Measurements from ENCODE around the gene CNTFR. TPM values are rescaled to one million over a fixed set of nuclear protein-coding genes. Genes with fewer than 3 reads are reported as not detected.

Gene CNTFR
- total and polyA plus RNA-seq, 5 donors from 2014 or later, result not detected

GRCh38 chr9:34520505-34521385, 68.8 kb downstream of the CNTFR start:
- Mint-ChIP-seq H3K9me3 (no peaks in the 10 kb centered on the region), H3K4me3 (peak overlapping the region in 2 of 4 donors; percentile 16 to 91)
- no peak overlapping the region for H3K4me3 ChIP-seq (ENCODE audit: low read depth, low read length)

GRCh38 chr9:34520096-34520495, 69.4 kb downstream of the CNTFR start:
- Mint-ChIP-seq H3K36me3 (no peaks in the 10 kb centered on the region), H3K9me3 (no peaks in the 10 kb centered on the region), H3K4me1 (peaks cover 0 to 19% (median 10%) of the 10 kb centered on the region in 4 donors), H3K27me3 (peaks cover 31% of the 10 kb centered on the region), H3K4me3 (no peak overlapping the region), H3K27ac (peak overlapping the region in 1 of 3 donors; percentile 18)
- DNase-seq (no peak), ATAC-seq (ENCODE audit: low read depth in 2 of 2) (no peak)
- Histone ChIP-seq H3K9me3 (ENCODE audit: control insufficient read depth in 2 of 2, low read length in 2 of 2) (no peaks in the 10 kb centered on the region), H3K4me3 (ENCODE audit: low read depth, low read length) (no peak overlapping the region), H3K27ac (ENCODE audit: insufficient read depth, low read length, poor library complexity, severe bottlenecking) (no peak overlapping the region), H3K36me3 (ENCODE audit: control insufficient read depth, insufficient read depth, low read length) (no peaks in the 10 kb centered on the region), H3K4me1 (ENCODE audit: control insufficient read depth, insufficient read depth, low read length, poor library complexity, severe bottlenecking) (peaks cover 10% of the 10 kb centered on the region), H3K27me3 (ENCODE audit: control insufficient read depth, insufficient read depth, low read length) (no peaks in the 10 kb centered on the region)

More at GRCh38 chr9:34520505-34521385, 68.8 kb downstream of the CNTFR start:
- Histone ChIP-seq H3K27ac (ENCODE audit: insufficient read depth, low read length, poor library complexity, severe bottlenecking) (no peak overlapping the region), H3K36me3 (ENCODE audit: control insufficient read depth, insufficient read depth, low read length) (no peaks in the 10 kb centered on the region), H3K27me3 (ENCODE audit: control insufficient read depth, insufficient read depth, low read length) (peaks cover 3% of the 10 kb centered on the region), H3K9me3 (ENCODE audit: control insufficient read depth in 2 of 2, low read length in 2 of 2) (no peaks in the 10 kb centered on the region), H3K4me1 (ENCODE audit: control insufficient read depth, insufficient read depth, low read length, poor library complexity, severe bottlenecking) (peaks cover 10% of the 10 kb centered on the region)
- DNase-seq (no peak), ATAC-seq (ENCODE audit: low read depth in 2 of 2) (no peak)
- Mint-ChIP-seq H3K4me1 (peaks cover 0 to 19% (median 10%) of the 10 kb centered on the region in 4 donors), H3K27me3 (peaks cover 36% of the 10 kb centered on the region), H3K36me3 (no peaks in the 10 kb centered on the region), H3K27ac (no peak overlapping the region)

- H3K36me3 Mint-ChIP-seq, result no peaks in the 10 kb centered on the region
- no peaks in the 10 kb centered on the region for H3K27me3 ChIP-seq (ENCODE audit: control insufficient read depth, insufficient read depth, low read length)
- no peaks in the 10 kb centered on the region for H3K36me3 ChIP-seq (ENCODE audit: control insufficient read depth, insufficient read depth, low read length)
- H3K27ac ChIP-seq (ENCODE audit: insufficient read depth, low read length, poor library complexity, severe bottlenecking), result no peak overlapping the region
- peaks cover 29% of the 10 kb centered on the region for H3K27me3 Mint-ChIP-seq
- ATAC-seq (ENCODE audit: low read depth in 2 of 2) (no peak), DNase-seq (no peak)
- H3K9me3 Mint-ChIP-seq, result no peaks in the 10 kb centered on the region
- H3K4me3 ChIP-seq (ENCODE audit: low read depth, low read length), result no peak overlapping the region
- peaks cover 0 to 17% (median 9%) of the 10 kb centered on the region in 4 donors for H3K4me1 Mint-ChIP-seq
- H3K4me3 Mint-ChIP-seq, result peak overlapping the region in 1 of 4 donors; percentile 8
- no peak overlapping the region for H3K27ac Mint-ChIP-seq
- peaks cover 10% of the 10 kb centered on the region for H3K4me1 ChIP-seq (ENCODE audit: control insufficient read depth, insufficient read depth, low read length, poor library complexity, severe bottlenecking)
- H3K9me3 ChIP-seq (ENCODE audit: control insufficient read depth in 2 of 2, low read length in 2 of 2), result no peaks in the 10 kb centered on the region
These were observed 70.1 kb downstream of the CNTFR start for GRCh38 chr9:34519321-34520020.

GRCh38 chr9:34518896-34519295, 70.6 kb downstream of the CNTFR start:
- Mint-ChIP-seq H3K9me3 (no peaks in the 10 kb centered on the region), H3K4me1 (peaks cover 0 to 14% (median 8%) of the 10 kb centered on the region in 4 donors), H3K4me3 (no peak overlapping the region), H3K27ac (no peak overlapping the region), H3K36me3 (no peaks in the 10 kb centered on the region), H3K27me3 (peaks cover 26% of the 10 kb centered on the region)
- no peak for DNase-seq
- no peak overlapping the region for H3K4me3 ChIP-seq (ENCODE audit: low read depth, low read length)
- H3K27ac ChIP-seq (ENCODE audit: insufficient read depth, low read length, poor library complexity, severe bottlenecking), result no peak overlapping the region
- H3K27me3 ChIP-seq (ENCODE audit: control insufficient read depth, insufficient read depth, low read length), result no peaks in the 10 kb centered on the region
- ATAC-seq (ENCODE audit: low read depth in 2 of 2), result no peak
- H3K36me3 ChIP-seq (ENCODE audit: control insufficient read depth, insufficient read depth, low read length), result no peaks in the 10 kb centered on the region
- no peaks in the 10 kb centered on the region for H3K9me3 ChIP-seq (ENCODE audit: control insufficient read depth in 2 of 2, low read length in 2 of 2)
- peaks cover 10% of the 10 kb centered on the region for H3K4me1 ChIP-seq (ENCODE audit: control insufficient read depth, insufficient read depth, low read length, poor library complexity, severe bottlenecking)

GRCh38 chr9:34518110-34518616, 71.4 kb downstream of the CNTFR start:
- H3K4me1 ChIP-seq (ENCODE audit: control insufficient read depth, insufficient read depth, low read length, poor library complexity, severe bottlenecking), result peaks cover 5% of the 10 kb centered on the region
- no peak overlapping the region for H3K4me3 ChIP-seq (ENCODE audit: low read depth, low read length)
- H3K27ac ChIP-seq (ENCODE audit: insufficient read depth, low read length, poor library complexity, severe bottlenecking), result no peak overlapping the region
- no peaks in the 10 kb centered on the region for H3K9me3 ChIP-seq (ENCODE audit: control insufficient read depth in 2 of 2, low read length in 2 of 2)
- peaks cover 21% of the 10 kb centered on the region for H3K27me3 Mint-ChIP-seq
- H3K9me3 Mint-ChIP-seq, result no peaks in the 10 kb centered on the region
- no peaks in the 10 kb centered on the region for H3K36me3 ChIP-seq (ENCODE audit: control insufficient read depth, insufficient read depth, low read length)
- no peak overlapping the region for H3K27ac Mint-ChIP-seq
- no peak for ATAC-seq (ENCODE audit: low read depth in 2 of 2)
- H3K4me3 Mint-ChIP-seq, result no peak overlapping the region
- no peaks in the 10 kb centered on the region for H3K36me3 Mint-ChIP-seq
- H3K27me3 ChIP-seq (ENCODE audit: control insufficient read depth, insufficient read depth, low read length), result no peaks in the 10 kb centered on the region
- DNase-seq, result no peak
- H3K4me1 Mint-ChIP-seq, result peaks cover 0 to 9% (median 5%) of the 10 kb centered on the region in 4 donors

GRCh38 chr9:34517185-34517584, 72.3 kb downstream of the CNTFR start:
- H3K27me3 ChIP-seq (ENCODE audit: control insufficient read depth, insufficient read depth, low read length), result no peaks in the 10 kb centered on the region
- no peaks in the 10 kb centered on the region for H3K36me3 Mint-ChIP-seq
- no peaks in the 10 kb centered on the region for H3K36me3 ChIP-seq (ENCODE audit: control insufficient read depth, insufficient read depth, low read length)
- H3K9me3 Mint-ChIP-seq, result no peaks in the 10 kb centered on the region
- no peaks in the 10 kb centered on the region for H3K9me3 ChIP-seq (ENCODE audit: control insufficient read depth in 2 of 2, low read length in 2 of 2)
- DNase-seq, result no peak
- no peak for ATAC-seq (ENCODE audit: low read depth in 2 of 2)
- H3K27ac Mint-ChIP-seq, result no peak overlapping the region
- no peaks in the 10 kb centered on the region for H3K4me1 ChIP-seq (ENCODE audit: control insufficient read depth, insufficient read depth, low read length, poor library complexity, severe bottlenecking)
- peaks cover 0 to 4% (median 1%) of the 10 kb centered on the region in 4 donors for H3K4me1 Mint-ChIP-seq
- no peak overlapping the region for H3K4me3 ChIP-seq (ENCODE audit: low read depth, low read length)
- no peak overlapping the region for H3K27ac ChIP-seq (ENCODE audit: insufficient read depth, low read length, poor library complexity, severe bottlenecking)
- no peak overlapping the region for H3K4me3 Mint-ChIP-seq
- peaks cover 17% of the 10 kb centered on the region for H3K27me3 Mint-ChIP-seq

GRCh38 chr9:34515959-34516358, 73.6 kb downstream of the CNTFR start:
- Mint-ChIP-seq H3K36me3 (no peaks in the 10 kb centered on the region), H3K4me1 (peaks cover 0 to 2% (median 0%) of the 10 kb centered on the region in 4 donors), H3K27ac (peak overlapping the region in 1 of 3 donors; percentile 43), H3K4me3 (no peak overlapping the region), H3K27me3 (peaks cover 9% of the 10 kb centered on the region), H3K9me3 (no peaks in the 10 kb centered on the region)
- no peak for DNase-seq
- no peak overlapping the region for H3K27ac ChIP-seq (ENCODE audit: insufficient read depth, low read length, poor library complexity, severe bottlenecking)
- H3K9me3 ChIP-seq (ENCODE audit: control insufficient read depth in 2 of 2, low read length in 2 of 2), result no peaks in the 10 kb centered on the region
- no peaks in the 10 kb centered on the region for H3K4me1 ChIP-seq (ENCODE audit: control insufficient read depth, insufficient read depth, low read length, poor library complexity, severe bottlenecking)
- no peak for ATAC-seq (ENCODE audit: low read depth in 2 of 2)
- no peaks in the 10 kb centered on the region for H3K36me3 ChIP-seq (ENCODE audit: control insufficient read depth, insufficient read depth, low read length)
- no peaks in the 10 kb centered on the region for H3K27me3 ChIP-seq (ENCODE audit: control insufficient read depth, insufficient read depth, low read length)
- no peak overlapping the region for H3K4me3 ChIP-seq (ENCODE audit: low read depth, low read length)

Measured in CD4-positive, CD25-positive, alpha-beta regulatory T cell (primary cell).